Measurements from ENCODE around the gene CIBAR2.

The CIBAR2 gene

GRCh38 chr16:85056211-85056748 is 56.0 kb downstream of the CIBAR2 start:
- Histone ChIP-seq H3K9me3 (ENCODE audit: control insufficient read depth, insufficient read depth, low read depth, low read length) (no peaks in the 10 kb centered on the region), H3K36me3 (ENCODE audit: control insufficient read depth in 2 of 2, insufficient read depth in 1 of 2, low read length in 2 of 2) (no peaks in the 10 kb centered on the region), H3K27ac (ENCODE audit: extremely low read depth, low read depth, low read length) (no peak overlapping the region; the same call in 1 of the 2 replicates), H3K4me3 (ENCODE audit: low read depth, low read length) (no peak overlapping the region), H3K4me1 (ENCODE audit: control insufficient read depth, insufficient read depth, low read length) (peaks cover 4% of the 10 kb centered on the region)
- TF ChIP-seq ZNF146 (tag by site-specific recombination; IDR thresholded peaks at IDR 0.05) (no peak), ZNF214 (tag by site-specific recombination; IDR thresholded peaks at IDR 0.05; ENCODE audit: borderline replicate concordance) (no peak), CTCF (tag by site-specific recombination; IDR thresholded peaks at IDR 0.05) (0 out of 2 replicates have a peak, but pooled peaks have one; percentile 25)
- ChIA-PET POLR2A (interaction anchor here (1.9 kb wide), 1 partner anchor 29 kb away, joined by 6 read pairs; the partner anchor contains the start of gene KIAA0513), CTCF (interaction anchor here (0.7 to 4.3 kb wide), 11 partner anchors 9 to 1260 kb away, joined by 3 to 23 read pairs (median 5); no protein-coding TSS in a partner anchor)

GRCh38 chr16:85055493-85056210 is 56.6 kb downstream of the CIBAR2 start:
- POLR2A ChIA-PET: interaction anchor here (0.7 to 1.9 kb wide), 2 partner anchors 28 to 71 kb away, joined by 3 to 6 read pairs; partner anchors contain the start of gene KIAA0513
- Histone ChIP-seq H3K4me3 (ENCODE audit: low read depth, low read length) (no peak overlapping the region), H3K4me1 (ENCODE audit: control insufficient read depth, insufficient read depth, low read length) (peaks cover 4% of the 10 kb centered on the region), H3K36me3 (ENCODE audit: control insufficient read depth in 2 of 2, insufficient read depth in 1 of 2, low read length in 2 of 2) (no peaks in the 10 kb centered on the region), H3K9me3 (ENCODE audit: control insufficient read depth, insufficient read depth, low read depth, low read length) (no peaks in the 10 kb centered on the region), H3K27ac (ENCODE audit: extremely low read depth, low read depth, low read length) (no peak overlapping the region; the same call in 1 of the 2 replicates)
- TF ChIP-seq RBAK (tag by site-specific recombination; IDR thresholded peaks at IDR 0.05): no peak
- peak; percentile 85 for TF ChIP-seq ZFHX2 (tag by site-specific recombination; conservative IDR thresholded peaks at IDR 0.05)
- peak; percentile 86 for TF ChIP-seq PRDM10 (tag by site-specific recombination; IDR thresholded peaks at IDR 0.05)
- TF ChIP-seq ZNF76 (tag by site-specific recombination; IDR thresholded peaks at IDR 0.05; ENCODE audit: borderline replicate concordance, low read depth): no peak
- no peak for TF ChIP-seq ZNF621 (tag by site-specific recombination; IDR thresholded peaks at IDR 0.05)
- TF ChIP-seq EGR2 (tag by site-specific recombination; IDR thresholded peaks at IDR 0.05; ENCODE audit: low read depth): peak; percentile 78
- TF ChIP-seq ZNF280D (tag by site-specific recombination; IDR thresholded peaks at IDR 0.05): no peak
- TF ChIP-seq ZBTB17 (tag by site-specific recombination; IDR thresholded peaks at IDR 0.05): peak; percentile 69
- TF ChIP-seq ZNF692 (tag by site-specific recombination; IDR thresholded peaks at IDR 0.05): 0 out of 2 replicates have a peak, but pooled peaks have one; percentile 15
- TF ChIP-seq ZNF433 (tag by site-specific recombination; IDR thresholded peaks at IDR 0.05; ENCODE audit: low read depth): no peak
- TF ChIP-seq GLIS1 (tag by site-specific recombination; IDR thresholded peaks at IDR 0.05): peak; percentile 44
- TF ChIP-seq OSR2 (tag by site-specific recombination; IDR thresholded peaks at IDR 0.05): no peak
- CTCF ChIA-PET: interaction anchor here (0.7 to 4.3 kb wide), 11 partner anchors 9 to 1260 kb away, joined by 3 to 23 read pairs (median 5); no protein-coding TSS in a partner anchor
